Ovary (tissue), 3 donors: ENCODE measurements around the gene KLHL3.

Experiments
- CTCF ChIP-seq, 3 donors: fragments of 450-650 bp in 2 of 3; fragments of 200-600 bp in 1 of 3; IDR thresholded peaks; one replicate each; pipeline versions ENCODE4 v1.5.1 to v1.8.0; 2016 to 2022; ENCODE audit warnings: antibody characterized with exemption in 3 of 3, mild to moderate bottlenecking in 1 of 3
- POLR2A ChIP-seq: fragments of 450-650 bp; IDR thresholded peaks from one replicate; pipeline ENCODE4 v1.6.1; 2017; ENCODE audit warnings: antibody characterized with exemption, mild to moderate bottlenecking, moderate library complexity
- donor health status: DM: no; HTN: no; CAD: no.

GRCh38 chr5:137665678-137666460 is 70.0 kb downstream of the KLHL3 start:
- TF ChIP-seq POLR2A (no peak), CTCF (IDR thresholded peaks at IDR 0.05) (no peak)
